Measurements from ENCODE around the gene L1TD1.

- TF ChIP-seq POLR2A (IDR thresholded peaks at IDR 0.05; ENCODE audit: low read length) (no peak), GATA1 (IDR thresholded peaks at IDR 0.05; ENCODE audit: low read depth, low read length) (no peak)
These were observed 52.9 kb downstream of the L1TD1 start for GRCh38 chr1:62247391-62248168.

All from erythroblast (primary cell).